ENCODE data around the gene KPNA6.

- TF ChIP-seq SOX6 (IDR thresholded peaks at IDR 0.05): no peak
- TF ChIP-seq SOX6 (CRISPR knock-in tag; IDR thresholded peaks at IDR 0.05): peak; percentile 57
- peak; percentile 94; the same call in 1 of the 2 replicates for TF ChIP-seq ZSCAN30 (CRISPR knock-in tag; IDR thresholded peaks at IDR 0.05)
- 0 out of 2 replicates have a peak, but pooled peaks have one; percentile 10 for TF ChIP-seq ZBTB1 (CRISPR knock-in tag; IDR thresholded peaks at IDR 0.05; ENCODE audit: borderline replicate concordance)
- peak; percentile 86 for TF ChIP-seq ZNF883 (CRISPR knock-in tag; IDR thresholded peaks at IDR 0.05; ENCODE audit: not compliant biosample characterization)
Measured at GRCh38 chr1:32179443-32180185, 71.8 kb downstream of the KPNA6 start, which contains the start of gene TXLNA.
